Measurements from ENCODE around the gene MALRD1. TPM values are rescaled to one million over a fixed set of nuclear protein-coding genes. Genes with fewer than 3 reads are reported as not detected.

MALRD1 gene
- total RNA-seq: 0.40 TPM
- long read RNA-seq: 0 reads

DNA sequence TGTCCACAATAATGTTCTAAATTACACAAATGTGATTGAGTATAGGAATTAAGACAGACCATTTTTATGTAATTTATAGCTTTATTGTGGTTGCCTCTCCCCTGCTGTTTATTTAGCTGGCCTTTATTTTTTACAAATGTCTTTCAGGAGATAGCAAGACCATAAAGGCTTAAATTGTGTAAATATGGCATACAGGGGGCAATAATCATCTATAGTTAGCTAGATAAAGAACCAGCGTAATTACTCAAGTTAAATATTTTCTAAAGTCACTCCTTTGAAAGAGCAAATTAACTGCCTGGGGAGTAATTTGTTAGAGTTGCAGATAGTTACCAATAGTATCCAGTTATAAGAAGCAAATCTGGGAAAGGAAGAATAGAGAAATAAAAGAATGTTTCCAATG is at the start of gene MALRD1:
Gene MALRD1 (plus strand): TSS at position 313 of the 400 bp plus-strand sequence. CDS start 138 bp downstream, outside the sequence.
- DNase-seq (ENCODE audit: low spot score): no peak
- intact Hi-C loops (cut with DNase I): no loop called here

DNA sequence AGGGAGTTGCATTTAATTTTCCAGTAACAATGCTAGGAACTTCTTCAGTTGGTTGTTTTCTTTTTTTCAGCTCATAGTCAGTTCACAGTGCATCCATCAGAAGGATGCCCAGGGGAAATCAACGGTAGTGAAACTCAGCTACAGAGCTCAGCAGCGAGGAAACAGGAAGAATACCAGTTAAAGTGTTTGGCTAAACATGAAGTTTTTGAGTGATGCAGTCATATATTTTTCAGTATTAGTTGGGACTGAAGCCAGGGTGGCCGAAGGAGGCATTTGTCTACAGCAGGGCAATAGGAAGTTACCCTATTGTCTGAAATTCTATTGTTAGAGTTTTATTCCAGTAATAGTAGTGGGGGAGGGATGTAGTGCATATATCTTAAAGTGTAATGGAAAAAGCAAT is 45.3 kb upstream of the MALRD1 start:
- intact Hi-C loops (cut with DNase I): no loop called here
- no peak for DNase-seq (ENCODE audit: low spot score)

DNA sequence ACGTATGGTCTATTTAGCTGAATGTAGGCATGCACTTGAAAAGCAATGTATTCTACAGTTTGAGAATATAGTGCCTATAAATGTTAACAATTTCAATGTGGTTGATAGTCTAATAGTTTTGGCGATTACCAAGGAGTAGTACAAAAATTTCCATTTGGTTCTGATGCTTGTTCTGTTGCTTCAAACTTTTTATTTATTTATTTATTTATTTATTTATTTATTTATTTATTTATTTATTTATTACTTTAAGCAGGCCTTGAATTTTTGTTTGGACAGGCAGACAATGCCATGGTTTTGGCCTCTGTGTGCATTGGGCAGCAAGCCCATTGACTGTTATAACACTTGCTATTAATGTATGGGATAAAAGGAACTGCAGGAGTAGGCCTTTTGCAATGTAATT is 36.5 kb upstream of the MALRD1 start:
- intact Hi-C loops (cut with DNase I): no loop called here
- no peak for DNase-seq (ENCODE audit: low spot score)

DNA sequence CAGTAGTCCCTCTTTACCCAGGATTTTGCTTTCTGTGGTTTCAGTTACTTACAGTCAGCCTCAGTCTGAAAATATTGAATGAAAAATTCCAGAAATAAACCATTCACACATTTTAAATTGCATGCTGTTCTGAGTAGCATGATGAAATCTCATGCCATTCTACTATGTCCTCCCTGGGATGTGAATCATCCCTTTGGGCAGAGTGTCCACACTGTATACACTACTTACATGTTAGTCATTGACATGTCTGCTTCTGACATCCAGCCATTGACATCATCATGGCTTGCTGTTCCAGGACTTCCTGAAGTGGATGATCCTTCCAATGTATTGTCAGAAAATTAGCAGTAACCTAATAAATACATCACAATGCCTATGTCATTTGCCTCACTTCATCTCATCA is 34.6 kb upstream of the MALRD1 start:
- no peak for DNase-seq (ENCODE audit: low spot score)
- intact Hi-C loops (cut with DNase I): no loop called here

DNA sequence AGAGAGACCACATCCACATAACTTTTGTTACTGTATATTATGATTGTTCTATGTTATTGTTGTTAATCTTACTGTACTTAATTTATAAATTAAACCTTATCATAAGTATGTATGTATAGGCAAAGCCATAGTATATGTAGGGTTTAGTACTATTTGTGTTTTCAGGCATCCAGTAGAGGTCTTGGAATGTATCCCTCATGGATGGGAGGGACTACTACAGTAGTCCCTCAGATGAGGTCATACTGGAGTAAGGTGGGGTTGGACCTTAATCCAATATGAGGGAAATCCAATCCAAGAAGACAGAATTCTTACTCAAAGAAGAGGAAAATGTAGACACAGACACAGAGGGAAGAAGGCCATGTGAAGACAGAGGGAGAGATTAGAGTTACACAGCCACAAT is 34.1 kb upstream of the MALRD1 start:
- intact Hi-C loops (cut with DNase I): no loop called here
- no peak for DNase-seq (ENCODE audit: low spot score)

DNA sequence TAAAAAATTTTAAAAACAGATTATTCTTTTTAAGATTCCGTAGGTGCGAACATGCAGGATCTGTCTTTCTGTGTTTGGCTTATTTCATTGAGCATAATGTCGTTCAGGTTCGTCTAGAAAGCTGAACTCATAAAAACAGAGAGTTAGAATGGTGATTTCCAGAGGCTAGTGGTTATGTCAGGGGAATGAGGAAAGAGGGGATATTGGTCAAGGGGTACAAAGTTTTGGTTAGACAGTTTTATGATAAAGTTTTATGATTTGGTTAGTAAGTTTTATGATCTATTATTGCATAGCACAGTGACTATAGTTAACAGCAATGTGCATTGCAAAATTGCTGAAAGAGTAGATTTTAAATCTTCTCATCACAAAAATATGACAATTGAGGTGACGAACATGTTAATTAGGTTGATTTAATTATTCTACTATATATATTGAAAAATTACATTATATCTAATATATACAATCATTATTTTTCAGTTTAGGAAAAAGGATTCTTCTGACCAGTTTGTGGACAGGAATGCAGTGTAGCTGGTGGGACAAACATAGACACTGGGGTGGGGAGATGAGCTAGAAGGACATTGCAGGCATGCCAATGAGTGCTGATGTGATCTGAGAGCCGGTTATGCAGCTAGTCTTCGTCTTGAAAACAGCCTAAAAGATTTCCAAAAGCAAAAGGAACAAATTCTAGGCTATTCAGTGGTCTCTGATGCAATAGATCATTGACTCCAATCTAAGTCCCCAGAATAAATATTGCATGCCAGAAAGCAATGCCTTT is 31.3 kb upstream of the MALRD1 start:
- DNase-seq (ENCODE audit: low spot score): no peak

DNA sequence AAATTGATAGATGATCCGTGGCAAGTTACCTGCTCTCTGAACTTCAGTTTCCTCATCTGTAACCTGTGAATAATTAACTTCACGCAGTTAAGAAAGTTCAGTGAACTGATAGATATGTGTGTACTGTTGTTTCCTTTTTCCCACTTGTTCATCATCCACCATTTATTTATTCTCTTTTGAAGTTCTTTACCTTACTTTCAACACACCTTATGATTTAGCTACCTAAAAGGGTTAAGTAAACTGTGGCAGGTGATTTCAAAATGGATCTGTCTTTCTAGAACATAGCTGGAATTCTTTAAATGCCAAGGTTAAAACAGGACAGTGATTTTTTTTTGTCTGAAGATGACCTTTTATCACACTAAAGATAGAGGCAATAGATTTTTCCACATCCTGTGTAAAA is 27.4 kb upstream of the MALRD1 start:
- intact Hi-C loops (cut with DNase I): no loop called here
- DNase-seq (ENCODE audit: low spot score): no peak

More for the DNA sequence above, 31.3 kb upstream of the MALRD1 start:
- intact Hi-C loops (cut with DNase I): no loop called here

DNA sequence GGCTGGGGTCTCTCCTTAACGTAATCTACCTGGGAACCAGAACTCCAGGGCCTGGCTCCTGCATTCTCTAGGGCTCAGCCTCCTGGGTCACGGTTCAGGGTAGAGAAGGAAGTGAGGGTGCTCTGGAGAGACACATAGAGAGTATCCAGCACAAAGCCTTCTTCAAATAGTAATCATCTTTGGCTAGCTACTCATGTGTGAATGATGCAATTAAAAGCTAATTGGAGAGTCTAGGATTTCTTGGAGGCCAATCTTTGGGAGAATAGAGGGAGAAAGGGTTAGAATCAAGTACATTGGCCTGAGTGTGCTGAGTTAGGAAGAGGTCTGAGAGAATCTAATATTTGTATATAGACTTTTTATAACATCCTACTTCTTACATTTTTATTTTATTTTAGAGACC is 24.0 kb upstream of the MALRD1 start:
- DNase-seq (ENCODE audit: low spot score): no peak
- intact Hi-C loops (cut with DNase I): no loop called here

DNA sequence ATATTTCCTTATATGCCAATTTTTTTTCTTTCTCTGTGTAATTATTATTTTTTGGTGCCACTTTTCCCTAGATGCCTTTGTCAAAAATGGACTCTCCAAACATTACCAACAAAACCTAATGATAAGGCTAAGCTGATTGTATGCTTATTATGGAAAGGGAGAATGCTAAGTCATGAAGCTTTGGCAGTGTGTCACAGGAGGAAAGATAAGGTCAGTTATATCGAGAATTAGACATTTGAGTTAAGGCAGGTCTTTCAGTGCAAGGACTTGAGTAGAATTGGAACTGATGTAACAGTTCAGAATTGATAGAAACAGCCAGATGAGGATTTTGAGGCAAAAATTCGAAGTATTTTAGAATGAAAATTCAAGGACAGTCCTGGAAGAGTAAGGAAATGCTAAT is 16.8 kb upstream of the MALRD1 start:
- intact Hi-C loops (cut with DNase I): no loop called here
- DNase-seq (ENCODE audit: low spot score): no peak

DNA sequence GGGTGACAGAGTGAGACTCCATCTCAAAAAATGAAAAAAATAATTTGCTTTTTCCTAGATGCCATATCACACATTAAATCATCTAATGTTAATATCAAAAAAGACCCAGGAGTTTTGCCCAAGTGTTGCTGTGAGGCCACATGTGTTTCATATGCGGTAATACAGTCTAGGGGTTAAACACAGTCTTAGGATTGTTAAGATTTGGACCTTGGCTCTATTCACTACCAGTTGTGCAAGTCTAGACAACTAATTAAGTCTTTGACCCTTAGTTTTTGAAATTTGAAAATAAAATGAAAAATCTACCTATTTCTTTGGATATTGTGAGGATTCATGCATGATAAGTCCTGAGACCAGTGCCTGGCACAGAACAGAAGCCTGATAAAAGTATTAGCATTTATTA is 14.9 kb upstream of the MALRD1 start:
- intact Hi-C loops (cut with DNase I): no loop called here
- no peak for DNase-seq (ENCODE audit: low spot score)

DNA sequence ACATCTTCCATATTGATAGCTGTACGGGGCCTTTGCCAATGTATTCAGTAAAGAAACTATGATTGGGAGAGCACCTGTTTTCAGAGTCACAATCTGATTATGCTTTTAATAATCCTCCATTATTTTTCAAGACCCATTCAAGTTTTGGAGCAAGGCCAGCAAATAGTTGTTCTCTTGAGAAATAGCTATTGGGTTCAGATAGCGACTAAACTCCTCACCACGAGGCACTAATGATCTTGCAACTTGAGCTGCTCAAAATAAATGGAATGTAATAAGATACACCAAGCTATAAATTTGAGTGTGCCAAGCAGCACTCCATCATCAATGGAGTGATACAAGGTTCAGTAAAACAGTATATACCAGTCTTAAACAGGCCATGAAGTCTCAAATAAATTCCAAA is 7.4 kb upstream of the MALRD1 start:
- no peak for DNase-seq (ENCODE audit: low spot score)
- intact Hi-C loops (cut with DNase I): no loop called here

DNA sequence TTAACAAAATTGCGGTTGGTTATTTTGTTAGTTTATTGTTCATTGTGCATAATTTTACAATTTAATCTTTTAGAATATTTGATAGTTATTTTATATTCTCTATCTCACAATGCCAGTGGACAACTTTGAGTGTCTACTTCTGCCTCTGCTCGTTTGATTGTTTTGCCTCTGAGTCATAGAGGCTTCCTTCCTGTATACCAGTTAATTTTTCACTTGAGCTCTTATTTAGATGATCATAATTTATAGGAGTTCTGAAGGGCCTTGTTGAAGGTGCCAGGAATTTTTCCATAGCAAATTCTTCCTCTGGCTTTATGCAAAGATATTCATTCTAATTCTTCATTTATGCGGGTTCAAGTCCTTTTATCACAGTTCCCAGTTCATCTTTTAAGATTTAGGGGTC is 5.2 kb upstream of the MALRD1 start:
- no peak for DNase-seq (ENCODE audit: low spot score)
- intact Hi-C loops (cut with DNase I): no loop called here

DNA sequence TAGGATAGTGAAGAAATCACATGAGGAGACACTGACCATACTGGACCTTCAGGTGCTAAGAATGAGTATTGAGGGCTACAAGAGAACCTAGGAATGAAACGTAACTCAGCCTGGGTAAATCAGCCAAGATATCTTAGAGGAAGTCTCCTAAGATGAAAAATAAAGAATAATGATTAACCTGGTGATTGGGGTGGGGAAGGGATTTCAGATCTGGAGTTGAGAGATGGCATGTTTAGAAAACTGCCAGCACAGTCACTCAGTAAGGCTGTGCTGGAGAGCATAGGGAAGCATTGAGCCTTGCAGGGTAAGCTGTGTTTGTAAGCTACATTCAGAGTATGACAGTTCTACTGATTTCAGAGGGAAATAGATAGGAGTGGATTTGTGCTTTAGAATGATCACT is 1.9 kb upstream of the MALRD1 start:
- no peak for DNase-seq (ENCODE audit: low spot score)
- intact Hi-C loops (cut with DNase I): no loop called here

DNA sequence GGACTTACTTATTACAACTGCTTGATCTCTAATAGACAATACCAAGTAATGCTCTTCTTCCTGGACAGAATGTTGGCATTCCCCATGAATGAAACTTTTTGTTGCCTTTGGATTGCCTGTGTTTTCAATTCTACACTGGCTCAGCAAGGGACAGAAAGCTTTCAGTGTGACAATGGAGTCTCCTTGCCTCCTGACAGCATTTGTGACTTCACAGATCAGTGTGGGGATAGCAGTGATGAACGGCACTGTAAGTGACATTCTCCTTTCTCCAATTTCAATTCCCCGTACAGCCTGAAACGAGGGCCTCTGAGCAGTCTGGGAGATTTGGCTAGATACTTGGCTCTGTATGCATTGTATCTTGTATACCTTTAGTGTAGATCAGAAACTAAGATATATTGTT is 290 bp downstream of the MALRD1 start:
- no peak for DNase-seq (ENCODE audit: low spot score)
- intact Hi-C loops (cut with DNase I): no loop called here

DNA sequence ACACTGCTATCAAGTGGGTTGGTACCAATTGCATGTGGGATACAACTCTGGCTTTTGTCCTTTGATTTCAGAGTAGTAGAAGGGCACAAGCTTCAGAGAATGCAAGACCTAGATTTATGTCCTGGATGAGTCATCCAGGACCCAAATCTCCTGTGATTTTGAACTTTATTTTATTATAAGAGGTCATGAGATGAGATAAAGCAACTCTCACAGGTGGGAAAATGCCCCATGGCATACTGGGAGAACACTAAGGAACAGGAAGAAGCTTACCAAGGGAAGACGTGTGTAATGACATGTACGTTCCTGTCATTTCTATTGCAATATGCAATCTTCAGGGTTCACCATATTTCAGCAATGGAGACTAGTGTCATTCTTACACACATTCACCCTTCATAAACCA is 966 bp downstream of the MALRD1 start:
- no peak for DNase-seq (ENCODE audit: low spot score)

DNA sequence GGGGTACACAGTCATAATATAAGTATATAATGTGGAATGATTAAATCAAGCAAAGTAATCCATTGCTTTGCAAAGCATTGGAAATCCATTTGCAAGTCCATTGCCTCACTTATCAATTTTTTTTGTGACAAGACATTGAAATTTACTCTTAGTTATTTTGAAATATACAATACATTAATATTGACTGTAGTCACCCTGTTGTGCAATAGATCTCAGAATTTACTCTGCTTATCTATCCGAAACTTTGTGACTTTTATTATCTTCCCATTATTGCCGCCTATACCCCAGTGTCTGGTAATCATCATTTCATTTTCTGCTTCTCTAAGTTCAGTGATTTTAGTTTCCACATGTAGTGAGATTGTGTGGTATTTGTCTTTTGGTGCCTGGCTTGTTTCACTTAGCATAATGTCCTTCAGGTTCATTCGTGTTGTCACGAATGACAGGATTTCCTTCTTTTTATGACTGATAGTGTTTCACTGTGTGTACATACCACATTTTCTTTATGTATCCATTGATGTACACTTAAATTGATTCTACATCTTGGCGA is 5.8 kb downstream of the MALRD1 start:
- intact Hi-C loops (cut with DNase I): no loop called here
- DNase-seq (ENCODE audit: low spot score): no peak

More for the DNA sequence above, 966 bp downstream of the MALRD1 start:
- intact Hi-C loops (cut with DNase I): no loop called here

DNA sequence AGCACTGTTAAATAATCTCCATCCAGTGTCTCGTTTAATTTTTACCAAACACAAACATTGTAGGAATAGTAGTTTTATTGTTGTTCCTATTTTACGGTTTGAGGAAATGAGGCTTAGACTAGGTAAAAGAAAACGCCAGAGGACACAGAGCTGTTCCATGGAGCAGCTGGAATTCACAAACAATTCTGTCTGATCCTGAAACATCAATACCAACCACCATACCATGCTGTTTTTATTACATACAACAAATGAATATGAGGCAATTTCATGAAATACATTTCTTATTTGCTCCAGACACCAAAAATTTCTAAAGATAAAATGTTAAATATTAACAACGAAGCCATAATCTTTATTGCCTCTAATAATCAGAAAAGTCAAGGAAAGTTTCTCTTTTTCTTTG is 9.4 kb downstream of the MALRD1 start:
- DNase-seq (ENCODE audit: low spot score): no peak
- intact Hi-C loops (cut with DNase I): no loop called here

DNA sequence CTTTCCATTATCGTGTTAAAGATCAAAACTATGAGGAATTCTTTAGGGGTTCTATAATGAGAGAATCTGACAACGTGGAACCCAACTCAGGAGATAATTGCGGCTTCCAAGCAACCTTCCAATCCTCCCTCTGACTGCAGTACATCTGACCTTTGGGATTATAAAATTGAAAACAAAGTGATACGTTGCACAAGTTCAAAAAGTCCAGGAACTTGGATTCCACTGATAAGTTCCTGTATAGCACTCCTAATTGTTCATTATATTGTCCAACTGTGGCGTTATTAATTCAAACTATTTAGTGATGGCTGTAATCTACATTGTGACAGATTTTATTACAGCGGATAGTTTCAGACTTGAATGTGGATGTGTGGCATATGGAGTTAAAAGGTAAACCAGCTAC is 15.4 kb downstream of the MALRD1 start:
- intact Hi-C loops (cut with DNase I): no loop called here
- no peak for DNase-seq (ENCODE audit: low spot score)

DNA sequence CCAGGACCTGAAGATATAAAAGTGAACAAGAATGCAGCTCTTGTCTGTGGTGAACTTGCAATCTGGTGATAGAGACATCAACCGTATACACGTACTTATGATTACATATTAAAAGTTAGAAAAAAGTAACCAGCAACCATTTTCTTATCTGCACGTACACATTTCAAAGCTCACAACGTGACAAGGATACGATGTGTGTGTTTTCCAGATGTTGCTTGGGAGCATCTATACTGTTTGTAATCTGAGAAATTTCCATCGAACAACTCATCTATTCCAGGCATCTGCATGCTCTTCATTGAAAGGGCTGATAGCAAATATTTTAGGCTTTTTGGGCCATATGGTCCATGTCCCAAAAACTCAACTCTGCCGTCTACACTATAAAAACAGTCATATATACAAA is 23.3 kb downstream of the MALRD1 start:
- DNase-seq (ENCODE audit: low spot score): no peak
- intact Hi-C loops (cut with DNase I): no loop called here

DNA sequence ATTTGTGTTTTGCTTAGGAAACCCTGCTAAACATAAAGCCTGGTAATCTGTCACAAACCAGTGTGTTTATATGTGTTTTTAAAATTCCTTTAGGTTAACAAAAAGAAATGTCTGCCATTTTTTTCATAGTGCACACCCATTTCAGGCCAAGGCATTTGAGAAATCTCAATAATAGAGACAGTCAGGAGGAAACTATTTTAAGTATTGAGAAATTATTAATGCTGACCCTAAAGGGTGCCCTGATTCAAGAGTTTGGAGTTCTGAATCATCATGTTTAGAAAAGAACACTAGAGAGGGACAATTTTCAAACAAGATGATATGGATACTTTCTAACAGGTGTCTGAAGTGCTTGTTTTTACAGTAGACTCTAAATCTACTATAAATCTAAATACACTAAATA is 28.7 kb downstream of the MALRD1 start:
- no peak for DNase-seq (ENCODE audit: low spot score)
- intact Hi-C loops (cut with DNase I): no loop called here

DNA sequence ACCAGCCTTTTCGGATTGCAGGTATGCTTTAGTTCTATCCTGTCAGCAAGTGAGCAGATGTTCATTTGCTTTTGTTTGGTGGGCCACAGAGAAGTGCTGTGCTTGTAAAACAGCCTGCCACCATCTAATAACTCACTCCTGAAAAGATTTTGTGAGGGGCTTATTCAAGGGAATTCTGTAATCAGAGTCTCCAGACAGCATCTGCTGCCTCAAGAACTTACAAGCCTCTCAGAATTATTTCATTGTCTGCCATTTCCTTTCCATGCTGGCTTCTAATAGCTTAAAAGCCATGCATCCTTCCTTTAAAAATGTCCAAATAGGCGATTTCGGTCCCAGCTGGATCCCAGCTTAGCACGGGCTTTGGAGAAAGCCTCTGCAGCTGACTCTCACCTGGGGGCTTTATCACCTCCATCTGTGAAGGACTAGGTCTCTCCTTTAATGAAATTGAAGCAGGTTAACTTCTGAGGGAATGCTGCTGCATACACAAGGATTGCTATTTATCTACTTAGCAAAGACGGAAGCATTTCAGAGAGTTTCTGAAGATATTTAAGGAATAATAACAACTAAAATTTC is 48.0 kb downstream of the MALRD1 start:
- intact Hi-C loops (cut with DNase I): no loop called here
- no peak for DNase-seq (ENCODE audit: low spot score)
